Measurements from ENCODE around the gene HOXB8. TPM values are rescaled to one million over a fixed set of nuclear protein-coding genes. Genes with fewer than 3 reads are reported as not detected.

Gene HOXB8
- total and polyA plus RNA-seq, 8 donors, result 0.32 to 1.6 (median 0.70) TPM

- Histone ChIP-seq H3K4me1 (peaks cover 0 to 14% of the 10 kb centered on the region in 2 donors), H3K4me3 (no peak overlapping the region), H3K9me3 (no peaks in the 10 kb centered on the region), H3K36me3 (no peaks in the 10 kb centered on the region), H3K27ac (no peak overlapping the region), H3K27me3 (peaks cover 66 to 99% of the 10 kb centered on the region in 2 donors)
- no peak for ATAC-seq
- no peak for DNase-seq
- intact Hi-C loops (cut with DNase I), result no loop called here
- TF ChIP-seq, protein P1, sequence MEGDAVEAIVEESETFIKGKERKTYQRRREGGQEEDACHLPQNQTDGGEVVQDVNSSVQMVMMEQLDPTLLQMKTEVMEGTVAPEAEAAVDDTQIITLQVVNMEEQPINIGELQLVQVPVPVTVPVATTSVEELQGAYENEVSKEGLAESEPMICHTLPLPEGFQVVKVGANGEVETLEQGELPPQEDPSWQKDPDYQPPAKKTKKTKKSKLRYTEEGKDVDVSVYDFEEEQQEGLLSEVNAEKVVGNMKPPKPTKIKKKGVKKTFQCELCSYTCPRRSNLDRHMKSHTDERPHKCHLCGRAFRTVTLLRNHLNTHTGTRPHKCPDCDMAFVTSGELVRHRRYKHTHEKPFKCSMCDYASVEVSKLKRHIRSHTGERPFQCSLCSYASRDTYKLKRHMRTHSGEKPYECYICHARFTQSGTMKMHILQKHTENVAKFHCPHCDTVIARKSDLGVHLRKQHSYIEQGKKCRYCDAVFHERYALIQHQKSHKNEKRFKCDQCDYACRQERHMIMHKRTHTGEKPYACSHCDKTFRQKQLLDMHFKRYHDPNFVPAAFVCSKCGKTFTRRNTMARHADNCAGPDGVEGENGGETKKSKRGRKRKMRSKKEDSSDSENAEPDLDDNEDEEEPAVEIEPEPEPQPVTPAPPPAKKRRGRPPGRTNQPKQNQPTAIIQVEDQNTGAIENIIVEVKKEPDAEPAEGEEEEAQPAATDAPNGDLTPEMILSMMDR (IDR thresholded peaks at IDR 0.05), result no peak
These were observed 32.8 kb upstream of the HOXB8 start for GRCh38 chr17:48647963-48648245.

- intact Hi-C loops (cut with DNase I), result no loop called here
- Histone ChIP-seq H3K36me3 (no peaks in the 10 kb centered on the region), H3K27ac (no peak overlapping the region), H3K9me3 (no peaks in the 10 kb centered on the region), H3K4me1 (peaks cover 0 to 14% of the 10 kb centered on the region in 2 donors), H3K4me3 (peak overlapping the region; percentile 13 to 34), H3K27me3 (peaks cover 72 to 100% of the 10 kb centered on the region in 2 donors)
- peak in 1 of 4 donors; percentile 77 for DNase-seq
- peak; percentile 22 for ATAC-seq
- TF ChIP-seq, protein P1 (IDR thresholded peaks at IDR 0.05), result no peak
These were observed 32.2 kb upstream of the HOXB8 start for GRCh38 chr17:48647103-48647962.

DNA sequence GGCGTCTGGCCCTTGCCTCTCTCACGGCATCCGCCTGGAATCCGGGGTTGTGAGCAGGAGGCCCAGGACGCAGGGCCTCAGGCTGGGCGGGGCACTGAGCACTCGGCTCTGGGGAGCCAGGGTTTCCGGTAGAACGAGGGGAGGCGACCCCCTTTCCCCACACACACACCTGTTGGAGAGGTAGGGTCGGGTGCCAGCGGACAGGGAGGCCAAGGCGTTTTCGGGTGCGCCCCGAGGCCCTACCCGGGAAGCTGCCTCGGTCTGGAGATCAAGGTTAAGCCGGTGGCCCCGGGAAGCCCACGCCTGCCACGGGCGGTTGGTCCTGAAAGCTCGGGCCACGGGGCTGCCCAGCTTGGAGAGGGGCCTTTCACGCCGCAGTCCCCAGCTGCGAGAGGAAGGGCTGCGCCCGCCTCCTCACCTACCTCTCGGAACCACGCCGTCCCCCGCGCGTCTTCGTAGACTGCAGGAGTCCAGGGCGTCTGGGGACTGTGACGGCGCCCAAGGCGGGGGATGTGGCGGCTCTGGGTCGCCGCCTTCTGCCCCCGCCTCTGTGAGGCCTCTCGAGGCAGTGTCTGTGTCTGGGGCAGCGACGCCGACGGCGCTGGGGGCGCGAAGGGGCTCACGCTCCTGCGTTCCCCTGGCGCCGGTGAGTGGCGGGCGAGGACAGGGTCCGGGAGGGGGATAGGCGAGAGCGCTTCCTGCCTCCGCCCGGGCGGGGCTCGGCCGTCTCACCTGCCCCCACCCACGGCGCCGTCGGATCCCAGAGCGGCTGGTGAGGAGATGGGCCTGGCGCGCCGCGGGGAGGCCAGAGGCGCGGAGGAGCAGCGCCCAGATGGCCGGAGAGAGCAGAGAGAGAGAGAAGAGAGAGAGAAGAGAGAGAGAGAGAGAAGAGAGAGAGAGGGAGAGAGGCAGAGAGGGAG is 31.4 kb upstream of the HOXB8 start:
- ATAC-seq (no peak), DNase-seq (peak in 1 of 4 donors; percentile 77)
- Histone ChIP-seq H3K4me3 (peak overlapping the region in 1 of 2 donors; percentile 34), H3K4me1 (peaks cover 0 to 14% of the 10 kb centered on the region in 2 donors), H3K9me3 (no peaks in the 10 kb centered on the region), H3K36me3 (no peaks in the 10 kb centered on the region), H3K27ac (no peak overlapping the region), H3K27me3 (peaks cover 81 to 100% of the 10 kb centered on the region in 2 donors)
- intact Hi-C loops (cut with DNase I), result no loop called here
- TF ChIP-seq, protein P1 (IDR thresholded peaks at IDR 0.05), result no peak

- H3K27ac ChIP-seq, result no peak overlapping the region
- peaks cover 0 to 14% of the 10 kb centered on the region in 2 donors for H3K4me1 ChIP-seq
- ATAC-seq, result no peak
- TF ChIP-seq, protein P1 (IDR thresholded peaks at IDR 0.05), result no peak
- no peak overlapping the region for H3K4me3 ChIP-seq
- no peaks in the 10 kb centered on the region for H3K9me3 ChIP-seq
- peaks cover 88 to 100% of the 10 kb centered on the region in 2 donors for H3K27me3 ChIP-seq
- intact Hi-C loops (cut with DNase I), result no loop called here
- no peaks in the 10 kb centered on the region for H3K36me3 ChIP-seq
- DNase-seq, result no peak
These were observed 30.6 kb upstream of the HOXB8 start for GRCh38 chr17:48645639-48646182.

Measured in left lung (tissue), 10 donors.